ENCODE results near the gene SUSD3. TPM values are rescaled to one million over a fixed set of nuclear protein-coding genes. Genes with fewer than 3 reads are reported as not detected.

The SUSD3 gene
- total RNA-seq, 2 donors from 2014 or later = 7.0 to 21.4 TPM

- H3K9me3 ChIP-seq = no peaks in the 10 kb centered on the region
- H3K27me3 ChIP-seq (replicated peaks; ENCODE audit: insufficient read depth) = no peaks in the 10 kb centered on the region
- no peak overlapping the region for H3K4me3 ChIP-seq
- ATAC-seq (ENCODE audit: insufficient number of reproducible peaks, low FRiP score, low read depth) = no peak
- H3K36me3 ChIP-seq = peaks cover 5% of the 10 kb centered on the region
- DNase-seq (ENCODE audit: low spot score) = no peak
- TF ChIP-seq CTCF (IDR thresholded peaks at IDR 0.05) = no peak
- no peaks in the 10 kb centered on the region for H3K4me1 ChIP-seq (ENCODE audit: control insufficient read depth in 1 of 2, low read depth in 2 of 2)
- H3K27ac ChIP-seq = no peak overlapping the region
These were observed 37.5 kb upstream of the SUSD3 start for GRCh38 chr9:93020771-93021670.

- Histone ChIP-seq H3K9me3 (no peaks in the 10 kb centered on the region), H3K36me3 (peaks cover 5% of the 10 kb centered on the region), H3K4me3 (no peak overlapping the region), H3K27me3 (replicated peaks; ENCODE audit: insufficient read depth) (no peaks in the 10 kb centered on the region), H3K4me1 (ENCODE audit: control insufficient read depth in 1 of 2, low read depth in 2 of 2) (no peaks in the 10 kb centered on the region), H3K27ac (no peak overlapping the region)
- TF ChIP-seq CTCF (IDR thresholded peaks at IDR 0.05) = no peak
- DNase-seq (ENCODE audit: low spot score) (no peak), ATAC-seq (ENCODE audit: insufficient number of reproducible peaks, low FRiP score, low read depth) (no peak)
These were observed 36.4 kb upstream of the SUSD3 start for GRCh38 chr9:93022066-93022465.

DNA sequence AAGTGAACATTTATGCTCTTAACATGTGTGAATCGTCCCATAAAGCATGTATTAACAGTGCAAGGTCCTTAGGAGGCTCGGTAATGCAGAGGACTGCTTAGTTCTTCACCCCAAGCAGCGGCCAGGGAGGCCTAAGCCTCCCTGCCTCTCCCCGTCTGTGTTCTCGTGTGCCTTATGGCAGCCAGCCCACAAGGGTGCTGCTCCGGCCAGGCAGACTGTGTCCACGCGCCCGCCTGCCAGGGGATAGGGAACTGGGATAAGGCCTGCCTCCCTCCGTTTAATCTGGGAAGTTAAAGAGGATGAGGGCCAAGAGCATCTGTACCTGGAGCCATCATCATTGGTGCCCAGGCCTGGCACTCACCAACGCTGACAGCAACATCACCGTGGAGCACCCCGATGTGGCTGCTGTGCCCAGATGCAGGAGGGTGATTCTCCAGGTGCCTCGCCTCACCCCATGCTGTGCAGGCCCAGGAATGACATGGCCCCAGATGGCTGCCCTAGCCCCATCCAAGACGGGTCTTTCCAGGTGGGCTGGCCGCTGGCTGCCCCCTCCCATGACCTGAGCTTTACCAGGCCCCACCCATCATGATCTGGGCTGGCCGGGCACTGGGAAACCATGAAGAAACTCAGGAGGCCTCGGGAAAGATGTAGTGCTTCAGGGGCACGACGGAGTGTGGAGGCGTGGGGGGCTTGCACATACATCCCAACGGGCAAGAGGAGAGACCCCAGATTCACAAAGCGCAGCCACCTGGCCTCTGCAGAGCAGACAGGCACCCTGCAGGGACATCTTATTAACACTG, 35.6 kb upstream of the SUSD3 start:
- no peak overlapping the region for H3K27ac ChIP-seq
- no peak for ATAC-seq (ENCODE audit: insufficient number of reproducible peaks, low FRiP score, low read depth)
- no peak for DNase-seq (ENCODE audit: low spot score)

DNA sequence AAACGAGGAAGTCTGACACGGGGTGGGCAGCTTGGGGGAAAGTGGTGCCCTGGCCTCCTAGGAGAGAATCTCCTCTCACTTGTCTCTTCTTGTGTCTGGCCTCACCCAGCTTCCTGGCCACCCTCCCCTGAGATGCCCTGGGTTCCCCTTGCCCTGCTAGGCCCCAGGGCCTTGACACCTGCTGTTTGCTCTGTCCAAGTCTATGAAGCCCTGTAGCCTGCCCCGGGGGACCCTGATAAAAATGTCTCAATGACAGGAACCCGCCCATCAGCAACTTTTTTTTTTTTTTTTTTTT, 35.0 kb upstream of the SUSD3 start:
- H3K4me3 ChIP-seq = no peak overlapping the region
- no peaks in the 10 kb centered on the region for H3K27me3 ChIP-seq (replicated peaks; ENCODE audit: insufficient read depth)
- no peak for TF ChIP-seq CTCF (IDR thresholded peaks at IDR 0.05)
- DNase-seq (ENCODE audit: low spot score) (no peak), ATAC-seq (ENCODE audit: insufficient number of reproducible peaks, low FRiP score, low read depth) (no peak)
- H3K4me1 ChIP-seq (ENCODE audit: control insufficient read depth in 1 of 2, low read depth in 2 of 2) = no peaks in the 10 kb centered on the region
- no peak overlapping the region for H3K27ac ChIP-seq
- H3K36me3 ChIP-seq = peaks cover 5% of the 10 kb centered on the region
- no peaks in the 10 kb centered on the region for H3K9me3 ChIP-seq

More for the DNA sequence above, 35.6 kb upstream of the SUSD3 start:
- H3K36me3 ChIP-seq = peaks cover 5% of the 10 kb centered on the region
- no peaks in the 10 kb centered on the region for H3K4me1 ChIP-seq (ENCODE audit: control insufficient read depth in 1 of 2, low read depth in 2 of 2)
- H3K4me3 ChIP-seq = no peak overlapping the region
- no peaks in the 10 kb centered on the region for H3K27me3 ChIP-seq (replicated peaks; ENCODE audit: insufficient read depth)
- TF ChIP-seq CTCF (IDR thresholded peaks at IDR 0.05) = no peak
- no peaks in the 10 kb centered on the region for H3K9me3 ChIP-seq

DNA sequence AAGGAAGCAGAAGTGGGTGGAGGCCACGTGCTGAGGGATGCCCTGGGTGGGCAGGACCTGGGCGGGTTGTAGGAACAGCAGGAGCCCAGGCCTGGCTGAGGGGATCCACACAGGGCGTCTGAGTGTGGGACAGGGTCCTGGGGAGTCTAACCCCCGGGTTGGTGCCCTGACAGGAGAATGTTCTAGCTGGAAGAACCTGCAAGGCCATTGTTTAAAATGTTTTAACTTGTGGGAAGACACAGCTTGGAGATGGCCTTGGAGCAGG, 33.9 kb upstream of the SUSD3 start:
- Histone ChIP-seq H3K4me1 (ENCODE audit: control insufficient read depth in 1 of 2, low read depth in 2 of 2) (no peaks in the 10 kb centered on the region), H3K36me3 (peaks cover 5% of the 10 kb centered on the region), H3K27ac (no peak overlapping the region), H3K4me3 (no peak overlapping the region), H3K27me3 (replicated peaks; ENCODE audit: insufficient read depth) (no peaks in the 10 kb centered on the region), H3K9me3 (no peaks in the 10 kb centered on the region)
- DNase-seq (ENCODE audit: low spot score) = no peak
- ATAC-seq (ENCODE audit: insufficient number of reproducible peaks, low FRiP score, low read depth) = no peak
- no peak for TF ChIP-seq CTCF (IDR thresholded peaks at IDR 0.05)
